GM21529 (cell line): Measurements from ENCODE around the gene PXDN.
"Not testable (repeated sequence)": the region's sequence is repeated elsewhere in the genome, so short reads cannot be mapped to it uniquely, and the experiment has no call there.

ENCODE experiments used
- ATAC-seq: cut with Tn5 transposase; IDR thresholded peaks from one replicate; pipeline ENCODE4 v1.9.1; 2021; ENCODE audit not compliant: unreplicated experiment

PXDN gene

GRCh38 chr2:1743396-1744150, 742 bp downstream of the PXDN start:
- ATAC-seq: no peak

- ATAC-seq: no peak
Observed at GRCh38 chr2:1742681-1743395, 1.5 kb downstream of the PXDN start.

GRCh38 chr2:1742301-1742680, 2.0 kb downstream of the PXDN start:
- no peak for ATAC-seq

DNA sequence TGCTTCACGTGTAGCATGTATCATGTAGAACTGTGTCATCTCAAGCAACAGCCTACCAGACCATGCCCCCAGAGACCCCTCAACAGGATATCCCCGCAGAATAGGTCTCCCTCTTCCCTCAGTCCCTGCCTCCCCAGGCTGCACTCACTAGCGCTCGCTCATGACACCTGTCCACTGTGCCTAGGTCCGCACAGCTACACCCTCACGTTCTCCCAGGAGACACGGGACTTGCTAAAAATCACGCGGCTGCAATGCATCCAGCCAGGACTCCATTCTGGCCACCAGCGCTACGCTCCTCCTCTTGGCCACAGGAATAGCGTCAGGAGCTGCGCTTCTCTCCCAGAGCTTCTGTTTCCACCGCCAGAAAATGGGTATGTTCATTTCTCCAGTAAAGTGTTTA, 2.5 kb downstream of the PXDN start:
- no peak for ATAC-seq

- ATAC-seq: no peak
Observed at GRCh38 chr2:1740716-1741589, 3.4 kb downstream of the PXDN start.

- ATAC-seq: no peak
Observed at GRCh38 chr2:1739961-1740715, 4.2 kb downstream of the PXDN start.

- ATAC-seq: no peak
Observed at GRCh38 chr2:1739322-1739957, 4.9 kb downstream of the PXDN start.

DNA sequence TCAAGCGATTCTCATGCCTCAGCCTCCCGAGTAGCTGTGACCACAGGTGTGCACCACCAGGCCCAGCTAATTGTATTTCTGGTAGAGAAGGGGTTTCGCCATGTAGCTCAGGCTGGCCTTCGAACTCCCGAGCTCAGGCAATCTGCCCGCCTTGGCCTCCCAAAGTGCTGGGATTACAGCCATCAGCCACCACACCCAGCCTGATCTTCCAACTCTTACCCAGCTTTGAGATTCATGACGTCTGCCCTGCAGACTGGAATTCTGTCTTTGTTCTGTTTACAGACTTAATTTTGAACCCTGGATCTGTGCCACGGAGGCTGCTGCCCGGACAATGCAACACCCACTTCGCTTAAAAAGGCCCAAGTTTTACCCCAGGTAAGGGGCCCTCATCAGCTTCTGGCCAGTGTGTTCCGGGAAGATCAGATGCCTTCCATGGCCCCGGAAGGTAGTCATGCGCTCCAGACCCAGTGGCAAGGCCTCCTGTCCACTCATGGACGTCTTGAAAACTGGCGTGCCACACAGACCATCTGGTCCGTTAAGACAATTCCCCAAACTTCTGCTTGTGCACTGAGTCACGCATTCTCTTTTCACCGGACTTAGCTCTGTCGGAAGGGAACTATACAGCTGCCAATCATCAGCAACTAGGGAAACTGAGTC, 5.5 kb downstream of the PXDN start:
- no peak for ATAC-seq

DNA sequence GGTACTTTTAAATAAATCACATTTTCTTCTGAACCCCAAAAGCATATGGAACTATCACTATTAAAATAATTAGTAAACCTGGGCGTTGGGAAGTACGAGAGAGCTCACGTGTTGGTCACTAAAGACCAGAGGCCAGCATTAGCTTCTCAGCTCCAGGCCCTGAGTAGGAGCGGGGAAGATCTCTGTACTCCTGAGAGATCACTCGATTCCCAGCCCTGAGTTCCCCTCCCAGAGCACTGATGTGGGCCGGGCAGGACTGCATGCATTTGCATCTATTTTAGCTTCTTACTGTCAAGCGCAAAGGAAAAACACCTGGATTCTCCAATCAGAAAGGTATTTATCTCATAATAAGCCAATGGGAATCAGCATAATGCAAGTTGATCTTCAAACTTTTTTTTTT, 6.2 kb downstream of the PXDN start:
- ATAC-seq: no peak

- no peak for ATAC-seq
Observed at GRCh38 chr2:1736997-1737480, 7.3 kb downstream of the PXDN start.

DNA sequence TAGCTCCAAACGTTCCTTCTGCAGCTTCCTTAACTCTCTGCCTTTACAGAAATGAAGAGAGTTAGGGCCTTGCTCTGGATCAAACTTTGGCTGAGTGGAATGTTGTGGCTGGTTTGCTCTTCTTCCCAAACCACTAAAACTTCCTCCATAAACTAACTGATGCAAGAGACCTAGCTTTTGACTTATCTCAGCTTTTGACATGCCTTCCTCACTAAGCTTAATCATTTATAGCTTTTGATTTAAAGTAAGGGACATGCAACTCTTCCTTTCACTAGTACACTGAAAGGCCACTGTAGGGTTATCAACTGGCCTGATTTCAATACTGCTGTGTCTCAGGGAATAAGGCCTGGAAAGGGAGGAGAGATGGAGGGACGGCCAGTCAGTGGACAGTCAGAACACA, 8.3 kb downstream of the PXDN start:
- ATAC-seq: no peak

GRCh38 chr2:1733298-1733697, 11.0 kb downstream of the PXDN start:
- not testable (repeated sequence) for ATAC-seq

DNA sequence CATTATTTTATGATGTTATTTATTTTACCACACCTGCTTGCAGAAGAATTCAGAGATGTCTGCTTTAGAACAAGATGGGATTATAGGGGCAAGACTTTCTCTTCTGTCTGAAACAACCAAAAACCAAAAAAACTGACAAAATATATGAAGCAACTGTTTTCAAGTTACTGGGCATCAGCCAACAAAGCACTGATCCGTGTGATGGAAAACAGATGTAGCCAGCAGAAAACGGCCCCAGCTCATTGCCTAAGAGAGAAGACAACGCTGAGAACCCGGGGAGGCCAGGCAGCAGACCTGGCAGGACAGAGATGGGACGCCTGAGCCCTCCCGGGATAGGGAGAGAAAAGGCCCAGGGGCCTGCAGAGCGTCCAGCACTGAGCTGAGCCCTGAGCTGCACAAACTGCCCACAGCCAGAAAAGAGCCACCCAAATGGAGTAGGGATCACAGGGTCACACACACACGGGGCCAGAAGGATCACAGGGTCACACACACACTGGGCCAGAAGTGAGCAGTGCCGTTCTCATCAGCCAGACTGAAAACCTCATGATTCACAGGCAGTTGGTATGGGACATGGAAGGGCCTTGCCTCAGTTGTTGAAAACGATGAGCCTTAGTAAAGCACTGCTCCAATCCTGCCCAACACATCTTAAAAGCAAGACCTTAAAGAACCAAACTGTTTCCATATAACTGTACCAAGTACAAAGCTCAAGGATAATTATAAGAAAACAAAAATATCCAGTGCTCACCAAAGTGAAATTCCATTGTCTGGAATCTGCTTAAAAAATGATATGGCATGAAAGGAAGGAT, 12.1 kb downstream of the PXDN start:
- ATAC-seq: no peak

DNA sequence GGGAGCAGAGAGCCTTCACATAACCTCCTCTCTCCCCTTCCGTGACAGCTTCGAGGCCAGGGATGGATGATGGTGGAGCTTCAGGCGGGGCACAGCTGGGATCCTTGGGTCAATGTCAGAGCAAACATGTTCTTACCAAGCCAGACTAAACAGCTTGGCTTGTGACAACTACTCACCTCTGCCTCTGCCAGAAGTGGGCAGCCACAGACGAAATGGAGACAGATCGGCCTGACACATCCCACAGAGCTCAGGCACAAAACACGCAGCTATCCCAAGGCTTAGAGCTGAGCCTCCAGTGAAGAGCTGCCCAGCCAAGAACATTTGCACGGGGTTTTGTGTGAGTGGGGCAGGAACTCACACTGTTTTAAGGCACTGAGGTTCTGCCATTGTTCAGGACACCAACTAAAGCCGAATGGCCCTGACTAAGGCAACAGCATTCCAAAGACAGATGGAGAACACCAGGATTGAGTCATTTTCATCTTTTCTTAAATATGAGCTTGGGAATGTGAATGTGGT, 12.8 kb downstream of the PXDN start:
- no peak for ATAC-seq

GRCh38 chr2:1730015-1730927, 14.0 kb downstream of the PXDN start:
- no peak for ATAC-seq

GRCh38 chr2:1729242-1729641, 15.1 kb downstream of the PXDN start:
- no peak for ATAC-seq

DNA sequence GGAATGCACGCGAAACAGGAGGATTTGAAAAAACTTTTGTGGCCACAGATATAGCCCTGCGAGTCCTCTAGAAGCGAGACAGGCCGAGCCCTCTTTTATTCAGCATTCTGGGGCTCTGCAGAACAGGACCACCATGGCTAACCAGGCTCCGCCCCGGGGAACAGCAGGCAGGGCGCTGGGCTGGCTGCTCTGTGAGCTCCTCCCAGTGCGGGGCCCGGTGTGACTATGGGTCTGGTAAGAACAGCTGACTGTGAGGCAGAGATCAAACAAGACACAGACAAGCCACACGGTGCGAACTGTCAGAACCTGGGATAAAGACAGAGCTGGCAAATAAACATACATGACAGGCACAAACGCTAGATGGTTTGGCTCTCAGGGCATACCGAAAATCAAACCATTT, 15.5 kb downstream of the PXDN start:
- ATAC-seq: no peak
